Measurements from ENCODE around the gene SNRNP27.

DNA sequence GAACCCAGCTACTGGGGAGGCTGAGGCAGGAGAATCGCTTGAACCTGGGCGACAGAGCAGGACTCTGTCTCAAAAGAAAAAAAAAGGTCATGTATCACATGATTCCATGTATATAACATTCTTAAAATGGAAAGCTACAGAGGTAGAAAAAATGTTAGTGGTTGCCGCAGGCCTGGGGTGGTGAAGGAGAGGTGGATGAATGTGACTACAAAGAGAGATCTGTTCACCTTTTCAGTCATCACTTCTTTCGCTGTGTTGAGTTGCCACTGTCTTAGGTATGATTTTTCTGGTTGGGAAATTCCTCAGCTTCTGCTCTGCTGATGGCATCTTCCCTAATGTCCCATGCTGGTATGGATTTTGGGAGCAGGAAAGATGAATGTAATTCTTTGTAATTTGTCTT lies 5.3 kb upstream of the SNRNP27 start:
- TF ChIP-seq, protein P1, sequence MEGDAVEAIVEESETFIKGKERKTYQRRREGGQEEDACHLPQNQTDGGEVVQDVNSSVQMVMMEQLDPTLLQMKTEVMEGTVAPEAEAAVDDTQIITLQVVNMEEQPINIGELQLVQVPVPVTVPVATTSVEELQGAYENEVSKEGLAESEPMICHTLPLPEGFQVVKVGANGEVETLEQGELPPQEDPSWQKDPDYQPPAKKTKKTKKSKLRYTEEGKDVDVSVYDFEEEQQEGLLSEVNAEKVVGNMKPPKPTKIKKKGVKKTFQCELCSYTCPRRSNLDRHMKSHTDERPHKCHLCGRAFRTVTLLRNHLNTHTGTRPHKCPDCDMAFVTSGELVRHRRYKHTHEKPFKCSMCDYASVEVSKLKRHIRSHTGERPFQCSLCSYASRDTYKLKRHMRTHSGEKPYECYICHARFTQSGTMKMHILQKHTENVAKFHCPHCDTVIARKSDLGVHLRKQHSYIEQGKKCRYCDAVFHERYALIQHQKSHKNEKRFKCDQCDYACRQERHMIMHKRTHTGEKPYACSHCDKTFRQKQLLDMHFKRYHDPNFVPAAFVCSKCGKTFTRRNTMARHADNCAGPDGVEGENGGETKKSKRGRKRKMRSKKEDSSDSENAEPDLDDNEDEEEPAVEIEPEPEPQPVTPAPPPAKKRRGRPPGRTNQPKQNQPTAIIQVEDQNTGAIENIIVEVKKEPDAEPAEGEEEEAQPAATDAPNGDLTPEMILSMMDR (IDR thresholded peaks at IDR 0.05), result no peak
- no peak for TF ChIP-seq EP300 (IDR thresholded peaks at IDR 0.05)
- TF ChIP-seq POLR2A (IDR thresholded peaks at IDR 0.05), result no peak

Data from tibial nerve (tissue), 4 donors.